ENCODE data around the gene TMCC2.

The TMCC2 gene

GRCh38 chr1:205251576-205251975 is 23.8 kb downstream of the TMCC2 start:
- peak overlapping the region; percentile 80 to 95 for H3K27ac ChIP-seq
- TF ChIP-seq, protein P1, sequence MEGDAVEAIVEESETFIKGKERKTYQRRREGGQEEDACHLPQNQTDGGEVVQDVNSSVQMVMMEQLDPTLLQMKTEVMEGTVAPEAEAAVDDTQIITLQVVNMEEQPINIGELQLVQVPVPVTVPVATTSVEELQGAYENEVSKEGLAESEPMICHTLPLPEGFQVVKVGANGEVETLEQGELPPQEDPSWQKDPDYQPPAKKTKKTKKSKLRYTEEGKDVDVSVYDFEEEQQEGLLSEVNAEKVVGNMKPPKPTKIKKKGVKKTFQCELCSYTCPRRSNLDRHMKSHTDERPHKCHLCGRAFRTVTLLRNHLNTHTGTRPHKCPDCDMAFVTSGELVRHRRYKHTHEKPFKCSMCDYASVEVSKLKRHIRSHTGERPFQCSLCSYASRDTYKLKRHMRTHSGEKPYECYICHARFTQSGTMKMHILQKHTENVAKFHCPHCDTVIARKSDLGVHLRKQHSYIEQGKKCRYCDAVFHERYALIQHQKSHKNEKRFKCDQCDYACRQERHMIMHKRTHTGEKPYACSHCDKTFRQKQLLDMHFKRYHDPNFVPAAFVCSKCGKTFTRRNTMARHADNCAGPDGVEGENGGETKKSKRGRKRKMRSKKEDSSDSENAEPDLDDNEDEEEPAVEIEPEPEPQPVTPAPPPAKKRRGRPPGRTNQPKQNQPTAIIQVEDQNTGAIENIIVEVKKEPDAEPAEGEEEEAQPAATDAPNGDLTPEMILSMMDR (IDR thresholded peaks at IDR 0.05): no peak
- no peak for DNase-seq (ENCODE audit: low spot score)
- H3K4me3 ChIP-seq: no peak overlapping the region

DNA sequence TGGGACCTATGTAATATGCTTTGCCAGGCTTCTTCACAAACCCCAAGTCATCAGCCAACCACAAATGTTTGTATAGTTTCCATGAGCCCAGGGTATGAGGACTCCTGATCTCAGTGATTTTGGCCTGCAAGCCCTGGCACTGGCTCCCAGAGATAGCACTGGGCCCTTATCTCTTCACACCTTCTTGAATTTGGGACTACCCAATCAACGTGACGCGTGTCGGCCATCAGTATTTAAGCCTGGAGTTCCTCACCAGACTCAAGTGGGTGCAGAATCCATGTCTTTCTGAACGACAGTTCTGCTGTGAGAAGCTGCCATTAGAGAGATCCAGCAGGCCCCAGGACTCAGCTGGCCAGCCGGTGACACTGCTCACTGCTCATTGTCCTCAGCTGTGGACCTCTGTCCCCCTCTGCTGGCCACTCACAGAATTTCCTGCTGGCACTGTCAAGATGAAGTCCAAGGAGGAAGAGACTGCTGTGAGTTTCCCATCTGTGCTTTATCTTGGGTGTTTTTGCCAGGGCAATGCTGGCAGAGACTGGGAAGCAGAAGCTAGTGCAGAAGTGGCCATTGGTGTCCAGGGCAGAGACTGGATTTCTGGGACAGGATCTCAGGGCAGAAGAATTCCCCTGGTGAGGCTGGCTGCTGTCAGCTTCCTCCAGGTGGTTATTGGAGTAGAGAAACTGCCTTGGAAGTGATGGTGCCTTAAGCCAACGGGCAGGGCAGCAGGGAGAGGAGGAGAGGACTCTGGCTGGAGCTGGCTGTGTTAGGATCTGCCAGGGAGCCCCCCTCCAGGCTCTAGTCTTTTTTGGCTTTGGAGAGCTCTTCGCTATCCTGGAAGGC is 28.4 kb downstream of the TMCC2 start:
- peak; percentile 92 for DNase-seq (ENCODE audit: low spot score)
- H3K27ac ChIP-seq: peak overlapping the region; percentile 27 to 36
- H3K4me3 ChIP-seq: no peak overlapping the region
- TF ChIP-seq, protein P1 (IDR thresholded peaks at IDR 0.05): peak; percentile 93

DNA sequence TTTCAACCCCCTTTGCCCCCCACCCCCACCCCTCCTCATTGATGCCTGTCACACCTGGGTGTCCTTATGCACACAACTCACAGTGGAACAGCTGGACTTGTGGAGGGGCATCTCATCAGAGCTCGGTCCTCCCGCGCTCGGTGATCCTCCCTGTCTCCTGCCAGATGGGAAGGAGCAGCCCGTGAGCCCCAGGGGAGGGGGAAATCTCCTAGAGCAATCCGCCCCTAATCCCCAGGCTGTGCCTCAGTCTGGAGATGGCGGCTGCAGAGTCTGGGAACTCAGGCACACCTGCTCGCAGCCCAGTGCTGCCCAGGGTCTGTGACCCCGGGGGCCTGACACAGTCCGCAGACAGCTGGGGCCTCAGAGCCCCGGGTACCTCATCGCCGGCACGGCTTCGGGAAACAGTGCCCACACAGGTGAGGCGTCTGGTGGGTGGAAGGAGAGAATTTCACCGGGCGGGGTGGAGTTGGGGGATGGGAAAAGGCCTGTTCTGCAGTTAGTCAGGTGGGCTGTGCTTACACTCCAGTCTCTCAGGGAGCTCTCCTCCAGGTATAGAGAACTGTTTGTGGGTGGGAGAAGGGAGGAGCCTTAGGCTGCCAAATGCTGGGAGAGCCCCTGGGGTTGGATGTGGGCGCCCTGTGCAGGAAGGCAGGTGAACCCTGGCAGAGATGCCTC is 29.3 kb downstream of the TMCC2 start:
- Histone ChIP-seq H3K27ac (no peak overlapping the region), H3K4me3 (no peak overlapping the region)
- TF ChIP-seq, protein P1 (IDR thresholded peaks at IDR 0.05): no peak

GRCh38 chr1:205257735-205258134 is 30.0 kb downstream of the TMCC2 start:
- DNase-seq (ENCODE audit: low spot score): no peak
- no peak overlapping the region for H3K27ac ChIP-seq
- H3K4me3 ChIP-seq: no peak overlapping the region
- TF ChIP-seq, protein P1 (IDR thresholded peaks at IDR 0.05): no peak

More for the DNA sequence above, 29.3 kb downstream of the TMCC2 start:
- DNase-seq (ENCODE audit: low spot score): no peak

DNA sequence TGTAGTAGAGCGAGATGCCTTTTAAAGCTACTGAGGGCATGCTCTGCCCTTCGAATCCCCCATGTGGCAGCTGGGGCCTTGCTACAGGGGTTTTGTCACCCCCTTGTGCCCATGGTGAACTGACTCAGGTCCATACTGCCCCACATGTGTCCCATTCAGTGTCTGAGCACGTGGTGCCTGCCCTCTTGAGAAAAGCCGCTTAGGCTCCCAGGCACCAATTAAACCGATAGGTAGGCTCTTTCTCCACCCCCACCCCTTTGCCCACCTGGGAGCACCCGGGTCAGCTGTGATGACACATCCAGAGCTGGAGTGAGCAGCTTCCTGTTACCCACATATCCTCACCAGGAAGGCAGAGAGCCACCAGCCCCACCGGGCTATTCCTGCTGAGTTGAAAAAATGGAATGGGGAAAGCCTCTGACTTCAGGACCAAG is 30.5 kb downstream of the TMCC2 start:
- Histone ChIP-seq H3K4me3 (no peak overlapping the region), H3K27ac (no peak overlapping the region)
- DNase-seq (ENCODE audit: low spot score): no peak
- TF ChIP-seq, protein P1 (IDR thresholded peaks at IDR 0.05): no peak

DNA sequence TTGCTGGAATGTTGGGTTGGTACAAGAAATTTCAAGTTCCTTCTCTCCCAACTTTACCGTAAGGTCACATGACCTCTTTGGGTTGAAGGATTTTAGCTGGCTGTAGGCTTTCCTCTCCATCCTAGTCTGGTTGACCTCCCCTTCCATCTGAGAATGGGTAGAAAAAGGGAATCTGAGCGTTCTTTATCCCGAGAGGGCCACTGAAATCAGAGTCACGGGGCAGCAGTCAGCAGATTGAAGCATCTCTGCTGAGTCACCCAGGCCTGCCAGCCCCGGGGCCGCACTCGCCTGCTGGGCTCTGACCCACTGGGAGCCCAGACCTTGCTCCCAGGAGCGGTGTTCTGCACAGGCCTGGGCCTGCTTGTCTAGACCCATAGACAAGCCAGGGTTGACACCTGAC is 31.0 kb downstream of the TMCC2 start:
- TF ChIP-seq, protein P1 (IDR thresholded peaks at IDR 0.05): no peak
- H3K27ac ChIP-seq: no peak overlapping the region
- no peak overlapping the region for H3K4me3 ChIP-seq
- DNase-seq (ENCODE audit: low spot score): no peak
